Measurements from ENCODE around the gene NKAIN2. TPM values are rescaled to one million over a fixed set of nuclear protein-coding genes. Genes with fewer than 3 reads are reported as not detected.

NKAIN2 gene
- total RNA-seq, 1 donor = under 0.01 TPM

DNA sequence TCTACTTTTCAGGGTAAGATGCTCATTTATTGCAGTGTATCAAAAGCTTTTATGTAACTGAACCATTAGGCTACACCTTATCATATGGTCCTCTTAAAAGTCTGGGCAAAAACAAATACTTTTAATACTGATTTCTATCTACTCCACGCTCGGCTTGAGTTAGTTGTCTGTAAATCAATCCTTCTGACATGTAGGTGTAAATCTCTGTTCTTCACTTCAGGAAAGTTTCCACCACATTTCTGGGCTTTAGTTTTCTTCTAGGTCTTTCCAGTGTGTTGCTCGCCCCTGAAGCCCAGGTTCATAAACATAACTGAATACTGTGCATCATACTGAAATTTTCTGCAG, 1069.4 kb downstream of the NKAIN2 start:
- TF ChIP-seq, protein P1, sequence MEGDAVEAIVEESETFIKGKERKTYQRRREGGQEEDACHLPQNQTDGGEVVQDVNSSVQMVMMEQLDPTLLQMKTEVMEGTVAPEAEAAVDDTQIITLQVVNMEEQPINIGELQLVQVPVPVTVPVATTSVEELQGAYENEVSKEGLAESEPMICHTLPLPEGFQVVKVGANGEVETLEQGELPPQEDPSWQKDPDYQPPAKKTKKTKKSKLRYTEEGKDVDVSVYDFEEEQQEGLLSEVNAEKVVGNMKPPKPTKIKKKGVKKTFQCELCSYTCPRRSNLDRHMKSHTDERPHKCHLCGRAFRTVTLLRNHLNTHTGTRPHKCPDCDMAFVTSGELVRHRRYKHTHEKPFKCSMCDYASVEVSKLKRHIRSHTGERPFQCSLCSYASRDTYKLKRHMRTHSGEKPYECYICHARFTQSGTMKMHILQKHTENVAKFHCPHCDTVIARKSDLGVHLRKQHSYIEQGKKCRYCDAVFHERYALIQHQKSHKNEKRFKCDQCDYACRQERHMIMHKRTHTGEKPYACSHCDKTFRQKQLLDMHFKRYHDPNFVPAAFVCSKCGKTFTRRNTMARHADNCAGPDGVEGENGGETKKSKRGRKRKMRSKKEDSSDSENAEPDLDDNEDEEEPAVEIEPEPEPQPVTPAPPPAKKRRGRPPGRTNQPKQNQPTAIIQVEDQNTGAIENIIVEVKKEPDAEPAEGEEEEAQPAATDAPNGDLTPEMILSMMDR (IDR thresholded peaks at IDR 0.05; ENCODE audit: insufficient read depth, low read length) = no peak
- no peak for DNase-seq (ENCODE audit: low read depth)
- H3K4me3 ChIP-seq (ENCODE audit: low read depth, low read length) = no peak overlapping the region

Other genes with a start within 250 kb of the NKAIN2 start
- under 0.01 TPM in 1 of 2 replicates, not detected in the other for gene TRDN, start 166.9 kb upstream of the NKAIN2 start, total RNA-seq (ENCODE audit: low replicate concordance)

Data from fibroblast of the aortic adventitia (primary cell).